Mesenchymal stem cell (in vitro differentiated cells and primary cell): ENCODE measurements around the gene PSMA6.
"Not testable (repeated sequence)": the region's sequence is repeated elsewhere in the genome, so short reads cannot be mapped to it uniquely, and the experiment has no call there.

Experiments used
- DNase-seq: peaks from one replicate; pipeline ENCODE4 v3.0.0-alpha.2; 2013
- H2AFZ ChIP-seq: one replicate; pipeline ENCODE4 v1.6.1; 2013; ENCODE audit warnings: low read depth, mild to moderate bottlenecking, control low read depth, inconsistent platforms, low read length, moderate library complexity
- H2AK5ac ChIP-seq: 2 replicates; pipeline ENCODE4 v1.6.1; 2013; ENCODE audit warnings: low read length, moderate library complexity, mild to moderate bottlenecking, inconsistent platforms; ENCODE audit not compliant: severe bottlenecking
- H2BK120ac ChIP-seq: one replicate; pipeline ENCODE4 v1.6.1; 2013; ENCODE audit warnings: low read depth, mild to moderate bottlenecking, inconsistent platforms, low read length, moderate library complexity
- H2BK12ac ChIP-seq, 2 experiments: one replicate each; pipeline ENCODE4 v1.6.1; 2013; ENCODE audit warnings: inconsistent platforms in 2 of 2, low read length in 2 of 2, mild to moderate bottlenecking in 2 of 2, moderate library complexity in 2 of 2, control low read depth in 1 of 2
- H2BK15ac ChIP-seq: one replicate; pipeline ENCODE4 v1.6.1; 2013; ENCODE audit warnings: mild to moderate bottlenecking, low read depth, inconsistent platforms; ENCODE audit not compliant: poor library complexity, severe bottlenecking
- H2BK5ac ChIP-seq: 2 replicates; pipeline ENCODE4 v1.6.1; 2013; ENCODE audit warnings: low read depth, mild to moderate bottlenecking, low read length, control low read depth, inconsistent platforms; ENCODE audit not compliant: poor library complexity, severe bottlenecking
- H3K14ac ChIP-seq, 2 experiments: one replicate each; pipeline ENCODE4 v1.6.1; 2013; ENCODE audit warnings: inconsistent platforms in 2 of 2, low read length in 2 of 2, control low read depth in 1 of 2, mild to moderate bottlenecking in 1 of 2, moderate library complexity in 1 of 2
- H3K18ac ChIP-seq, 2 experiments: one replicate each; pipeline ENCODE4 v1.6.1; 2013; ENCODE audit warnings: inconsistent platforms in 2 of 2, low read length in 2 of 2, control low read depth in 1 of 2, low read depth in 1 of 2, mild to moderate bottlenecking in 1 of 2
- H3K23ac ChIP-seq, 2 experiments: one replicate each; pipeline ENCODE4 v1.6.1; 2013; ENCODE audit warnings: inconsistent platforms in 2 of 2, low read length in 2 of 2, mild to moderate bottlenecking in 2 of 2, moderate library complexity in 2 of 2, control low read depth in 1 of 2
- H3K27ac ChIP-seq: 2 replicates; pipeline ENCODE4 v1.5.1; 2013; ENCODE audit warnings: mild to moderate bottlenecking, moderate library complexity, low read length, control low read depth, inconsistent platforms; ENCODE audit not compliant: poor library complexity, severe bottlenecking
- H3K27me3 ChIP-seq, 2 experiments: 2 replicates each; pipeline versions ENCODE4 v1.6.1 to v1.7.0; 2013; ENCODE audit warnings: low read length in 2 of 2, mild to moderate bottlenecking in 2 of 2, moderate library complexity in 2 of 2, control low read depth in 1 of 2, inconsistent platforms in 1 of 2; ENCODE audit not compliant: control insufficient read depth in 1 of 2, insufficient read depth in 1 of 2
- H3K36me3 ChIP-seq, 2 experiments: 2 replicates each; pipeline versions ENCODE4 v1.6.1 to v1.7.0; 2013; ENCODE audit warnings: low read length in 2 of 2, control low read depth in 1 of 2, inconsistent platforms in 1 of 2, low read depth in 1 of 2, mild to moderate bottlenecking in 1 of 2; ENCODE audit not compliant: insufficient read depth in 2 of 2, control insufficient read depth in 1 of 2
- H3K4ac ChIP-seq, 2 experiments: one replicate each; pipeline ENCODE4 v1.6.1; 2013; ENCODE audit warnings: inconsistent platforms in 2 of 2, low read length in 2 of 2, mild to moderate bottlenecking in 2 of 2, moderate library complexity in 2 of 2, control low read depth in 1 of 2, low read depth in 1 of 2
- H3K4me1 ChIP-seq: 2 replicates; pipeline ENCODE4 v1.6.1; 2013; ENCODE audit warnings: low read depth, low read length, control low read depth; ENCODE audit not compliant: control insufficient read depth, insufficient read depth
- H3K4me2 ChIP-seq: 2 replicates; pipeline ENCODE4 v1.6.1; 2013; ENCODE audit warnings: low read length, mild to moderate bottlenecking, inconsistent platforms; ENCODE audit not compliant: poor library complexity, severe bottlenecking
- H3K4me3 ChIP-seq, 2 experiments: 2 replicates each; pipeline versions ENCODE4 v1.5.1 to v1.7.0; 2013; ENCODE audit warnings: low read length in 2 of 2, mild to moderate bottlenecking in 2 of 2, control low read depth in 1 of 2, low read depth in 1 of 2; ENCODE audit not compliant: insufficient read depth in 1 of 2
- H3K79me1 ChIP-seq: replicated peaks from 2 replicates; pipeline ENCODE4 v1.6.1; 2013; ENCODE audit warnings: mild to moderate bottlenecking, control low read depth, low read length, inconsistent platforms; ENCODE audit not compliant: poor library complexity, severe bottlenecking
- H3K9ac ChIP-seq: 2 replicates; pipeline ENCODE4 v1.7.0; 2013; ENCODE audit warnings: mild to moderate bottlenecking, low read length, moderate library complexity
- H3K9me3 ChIP-seq: 2 replicates; pipeline ENCODE4 v1.7.0; 2013; ENCODE audit warnings: mild to moderate bottlenecking, low read length; ENCODE audit not compliant: control insufficient read depth
- H4K8ac ChIP-seq: one replicate; pipeline ENCODE4 v1.6.1; 2013; ENCODE audit warnings: inconsistent platforms, mild to moderate bottlenecking, low read length, moderate library complexity
- H4K91ac ChIP-seq: one replicate; pipeline ENCODE4 v1.6.1; 2013; ENCODE audit warnings: mild to moderate bottlenecking, low read length, inconsistent platforms
- WGBS: methylation state at CpG from one replicate; pipeline ENCODE4 v1.1.7; 2013; ENCODE audit warnings: mixed read lengths; 5-methylcytosine and 5-hydroxymethylcytosine counted together

The PSMA6 gene

DNA sequence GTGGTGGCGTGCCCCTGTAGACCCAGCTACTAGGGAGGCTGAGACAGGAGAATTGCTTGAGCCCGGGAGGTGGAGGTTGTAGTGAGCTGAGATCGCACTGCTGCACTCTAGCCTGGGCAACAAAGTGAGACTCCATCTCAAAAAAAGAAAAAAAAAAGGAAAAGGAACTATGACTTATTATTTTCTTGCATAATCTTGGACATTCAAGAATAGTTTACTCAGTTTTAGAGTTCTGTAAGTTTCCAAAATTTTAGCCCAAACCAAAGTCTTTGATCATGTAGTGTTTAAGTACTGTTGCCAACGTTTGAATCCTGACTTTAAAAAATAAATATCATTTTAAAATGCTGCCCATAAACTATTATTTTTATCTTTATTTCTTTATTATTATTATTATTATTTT is 6.2 kb downstream of the PSMA6 start:
- no peak for DNase-seq
- no peak overlapping the region for H4K91ac ChIP-seq
- WGBS, result 100% methylated on average over 2 of the region's 4 CpGs
- H3K18ac ChIP-seq, result no peak overlapping the region
- H3K27me3 ChIP-seq, result no peaks in the 10 kb centered on the region
- H3K4ac ChIP-seq, result no peak overlapping the region
- no peak overlapping the region for H2AK5ac ChIP-seq
- H4K8ac ChIP-seq, result no peak overlapping the region
- no peak overlapping the region for H2BK5ac ChIP-seq
- H3K4me3 ChIP-seq, result no peak overlapping the region
- peaks cover 7% of the 10 kb centered on the region for H3K4me1 ChIP-seq
- H2AFZ ChIP-seq, result no peak overlapping the region
- no peak overlapping the region for H2BK12ac ChIP-seq
- no peaks in the 10 kb centered on the region for H3K9me3 ChIP-seq
- no peaks in the 10 kb centered on the region for H3K79me1 ChIP-seq
- no peak overlapping the region for H2BK120ac ChIP-seq
- no peak overlapping the region for H2BK15ac ChIP-seq
- H3K36me3 ChIP-seq, result peaks cover 3 to 12% of the 10 kb centered on the region in 2 experiments
- H3K27ac ChIP-seq, result no peak overlapping the region
- H3K9ac ChIP-seq, result no peak overlapping the region
- H3K4me2 ChIP-seq, result no peak overlapping the region
- H3K23ac ChIP-seq, result no peak overlapping the region
- no peak overlapping the region for H3K14ac ChIP-seq

GRCh38 chr14:35299708-35300107 is 7.5 kb downstream of the PSMA6 start:
- Histone ChIP-seq H3K36me3 (peaks cover 6% of the 10 kb centered on the region in 2 experiments), H2BK5ac (no peak overlapping the region)
- 35% methylated on average over 1 of the region's 1 CpG for WGBS

GRCh38 chr14:35300228-35300627 is 8.0 kb downstream of the PSMA6 start:
- H3K36me3 ChIP-seq, result peaks cover 4 to 6% of the 10 kb centered on the region in 2 experiments

More at GRCh38 chr14:35299708-35300107, 7.5 kb downstream of the PSMA6 start:
- no peak overlapping the region for H4K8ac ChIP-seq
- H3K18ac ChIP-seq, result no peak overlapping the region
- no peaks in the 10 kb centered on the region for H3K9me3 ChIP-seq
- H2BK15ac ChIP-seq, result no peak overlapping the region
- no peak overlapping the region for H3K14ac ChIP-seq
- no peak overlapping the region for H2BK12ac ChIP-seq
- no peak overlapping the region for H4K91ac ChIP-seq
- H3K79me1 ChIP-seq, result no peaks in the 10 kb centered on the region
- H2AK5ac ChIP-seq, result no peak overlapping the region
- H3K4me1 ChIP-seq, result peaks cover 4% of the 10 kb centered on the region
- no peak for DNase-seq
- H3K27ac ChIP-seq, result no peak overlapping the region
- H3K4ac ChIP-seq, result no peak overlapping the region
- no peak overlapping the region for H2BK120ac ChIP-seq
- H3K27me3 ChIP-seq, result no peaks in the 10 kb centered on the region
- H2AFZ ChIP-seq, result no peak overlapping the region
- H3K9ac ChIP-seq, result no peak overlapping the region
- no peak overlapping the region for H3K23ac ChIP-seq
- H3K4me2 ChIP-seq, result no peak overlapping the region
- H3K4me3 ChIP-seq, result no peak overlapping the region

DNA sequence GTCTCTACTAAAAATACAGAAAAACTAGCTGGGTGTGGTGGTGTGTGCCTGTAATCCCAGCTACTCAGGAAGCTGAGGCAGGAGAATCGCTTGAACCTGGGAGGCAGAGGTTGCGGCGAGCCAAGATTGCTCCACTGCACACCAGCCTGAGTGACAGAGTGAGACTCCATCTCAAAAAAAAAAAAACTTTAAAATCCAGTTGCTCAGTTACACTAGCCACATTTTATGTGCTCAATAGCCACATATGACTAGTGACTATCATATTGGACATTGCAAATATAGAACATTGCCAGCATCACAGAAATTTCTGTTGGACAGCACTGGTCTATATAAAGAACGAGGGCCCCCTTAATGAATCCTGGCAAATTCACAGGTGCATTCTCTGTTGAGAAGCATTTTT is 9.2 kb downstream of the PSMA6 start:
- 99% methylated on average over 4 of the region's 4 CpGs for WGBS
- not testable (repeated sequence) for H2BK12ac ChIP-seq, H3K23ac ChIP-seq

More at GRCh38 chr14:35300228-35300627, 8.0 kb downstream of the PSMA6 start:
- Histone ChIP-seq H3K14ac (no peak overlapping the region), H3K4ac (no peak overlapping the region), H4K91ac (no peak overlapping the region), H2BK120ac (no peak overlapping the region), H2BK12ac (no peak overlapping the region), H3K79me1 (no peaks in the 10 kb centered on the region), H2AFZ (no peak overlapping the region), H3K27me3 (no peaks in the 10 kb centered on the region), H3K4me3 (no peak overlapping the region), H3K9me3 (no peaks in the 10 kb centered on the region), H3K9ac (no peak overlapping the region), H2BK15ac (no peak overlapping the region), H3K23ac (no peak overlapping the region), H3K4me2 (no peak overlapping the region), H3K27ac (no peak overlapping the region), H2AK5ac (no peak overlapping the region), H2BK5ac (no peak overlapping the region), H4K8ac (no peak overlapping the region), H3K4me1 (peaks cover 4% of the 10 kb centered on the region), H3K18ac (no peak overlapping the region)
- WGBS, result no CpG with 5 or more reads among the region's 3 CpGs
- DNase-seq, result no peak

More for the DNA sequence above, 9.2 kb downstream of the PSMA6 start:
- H2BK15ac ChIP-seq, H4K8ac ChIP-seq, H3K9me3 ChIP-seq, H2AK5ac ChIP-seq, H3K4me1 ChIP-seq, DNase-seq, H3K9ac ChIP-seq, H3K36me3 ChIP-seq, H3K4me2 ChIP-seq, H3K4ac ChIP-seq, H2BK120ac ChIP-seq, H4K91ac ChIP-seq, H3K4me3 ChIP-seq, H3K14ac ChIP-seq, H2AFZ ChIP-seq, H3K18ac ChIP-seq, H3K79me1 ChIP-seq, H3K27me3 ChIP-seq, H3K27ac ChIP-seq, H2BK5ac ChIP-seq: not testable (repeated sequence)
